Heart left ventricle (tissue), 13 donors: Measurements from ENCODE around the gene ERBB3.

ENCODE experiments used
- CTCF ChIP-seq, 12 donors: fragments of 200-600 bp; sonication (generic) in 4 of 12; IDR thresholded peaks; one replicate each; pipeline versions ENCODE4 v1.5.0 to v1.8.0; 2018 to 2022; ENCODE audit warnings: antibody characterized with exemption in 12 of 12, mild to moderate bottlenecking in 5 of 12
- POLR2A ChIP-seq, 2 donors: fragments of 450-650 bp; IDR thresholded peaks; one replicate each; pipeline ENCODE4 v1.6.1; 2017; ENCODE audit warnings: antibody characterized with exemption in 2 of 2, mild to moderate bottlenecking in 2 of 2, moderate library complexity in 2 of 2
- donor health status: ischemic (EF 13 %, LVEDD 7.1; RV severe dilation, severe dysfunction).
- donor health status: DM: no; HTN: yes; CAD: no.
- donor health status: DM: no; HTN: no; CAD: no.
- donor health status: ischemic (EF 25% LVEDD 6.9; RV normal size, moderate dysfunction).
- donor health status: ischemic (EF 25% LVEDD 5.7; RV mildly dilated, moderate dysfunction).
- donor health status: ischemic (EF 35%, LVEDD 5.7; RV mildly dilated, moderate dysfunction).
- donor health status: nonischemic (EF 11% LVEDD 7.7; RV severe dilation, severe dysfunction).
- donor health status: DM: yes; HTN: yes; CAD: no.
- donor health status: PGD.
- donor health status: ischemic (EF 29% LVEDD 5.4; RV normal size, mild dysfunction).
- donor health status: nonischemic (EF 23%, LVEDD 6.1; RV moderate dilation, normal function).

DNA sequence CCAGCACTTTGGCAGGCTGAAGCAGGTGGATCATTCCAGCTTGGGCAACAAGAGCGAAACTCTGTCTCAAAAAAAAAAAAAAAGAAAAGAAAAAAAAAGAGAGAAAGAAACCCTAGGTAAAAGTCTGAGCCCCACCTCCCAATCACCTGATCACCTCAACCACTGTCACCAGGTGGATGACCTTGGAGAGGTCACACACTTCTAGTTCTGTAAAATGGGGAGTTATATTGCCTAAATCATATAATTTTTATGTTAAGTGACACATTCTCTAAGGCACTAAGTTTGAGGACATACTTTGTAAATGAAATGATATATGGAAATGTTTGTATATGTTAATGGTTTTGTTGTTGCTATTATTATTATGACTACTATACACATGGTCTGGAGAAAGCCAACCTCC, 1.5 kb upstream of the ERBB3 start:
- TF ChIP-seq CTCF (IDR thresholded peaks at IDR 0.05) (no peak), POLR2A (IDR thresholded peaks at IDR 0.05) (no peak)
